Calu3 (cell line): ENCODE results near the gene IFIH1. TPM values are rescaled to one million over a fixed set of nuclear protein-coding genes. Genes with fewer than 3 reads are reported as not detected.

Experiments used
- BruUV-seq: library from RNA; stranded (reverse); fragments of 400-500 nt; replicated peaks from 2 replicates; lab custom pipeline; 2021; lab: Mats Ljungman, UMichigan
- CTCF ChIA-PET: fragments of 300-600 bp; sonication (Branson Sonifier 250); formaldehyde crosslinking; loops from one replicate; lab custom pipeline; 2022; ENCODE audit warnings: antibody characterized with exemption; lab: Charles Lee
- DNase-seq: peaks from one replicate; pipeline ENCODE4 v3.0.0; 2022
- H3K27ac Mint-ChIP-seq: one replicate; pipeline ENCODE4 v1.8.0; 2022; ENCODE audit warnings: mixed read lengths; ENCODE audit not compliant: unreplicated experiment
- H3K27me3 Mint-ChIP-seq: one replicate; pipeline ENCODE4 v1.8.0; 2022; ENCODE audit warnings: mixed read lengths; ENCODE audit not compliant: unreplicated experiment
- H3K36me3 Mint-ChIP-seq: one replicate; pipeline ENCODE4 v1.8.0; 2022; ENCODE audit warnings: mild to moderate bottlenecking, moderate library complexity, mixed read lengths; ENCODE audit not compliant: insufficient read depth, unreplicated experiment
- H3K4me1 Mint-ChIP-seq: one replicate; pipeline ENCODE4 v1.8.0; 2022; ENCODE audit warnings: mild to moderate bottlenecking, low read depth, mixed read lengths; ENCODE audit not compliant: unreplicated experiment
- H3K4me3 Mint-ChIP-seq: one replicate; pipeline ENCODE4 v1.8.0; 2022; ENCODE audit warnings: mild to moderate bottlenecking, low read depth, moderate library complexity, mixed read lengths; ENCODE audit not compliant: unreplicated experiment
- H3K9me3 Mint-ChIP-seq: one replicate; pipeline ENCODE4 v1.8.0; 2022; ENCODE audit warnings: low read depth, mixed read lengths; ENCODE audit not compliant: unreplicated experiment
- intact Hi-C: fragments of 100-400 bp; cut with micrococcal nuclease; formaldehyde crosslinking; loops from one replicate; pipeline ENCODE4 v1.10.0; 2022; ENCODE audit not compliant: unreplicated experiment
- total RNA-seq: library from RNA; stranded (reverse); gene quantifications from 2 replicates; pipeline ENCODE4 v1.2.3, GENCODE V29; 2022
- TF ChIP-seq, protein P1 (sequence below): fragments of 200-600 bp; IDR thresholded peaks from one replicate; pipeline ENCODE4 v1.8.0; 2022; ENCODE audit warnings: antibody characterized with exemption; ENCODE audit not compliant: unreplicated experiment

Gene IFIH1
- total RNA-seq, 1 experiment from 2014 or later, result 63.7 TPM

DNA sequence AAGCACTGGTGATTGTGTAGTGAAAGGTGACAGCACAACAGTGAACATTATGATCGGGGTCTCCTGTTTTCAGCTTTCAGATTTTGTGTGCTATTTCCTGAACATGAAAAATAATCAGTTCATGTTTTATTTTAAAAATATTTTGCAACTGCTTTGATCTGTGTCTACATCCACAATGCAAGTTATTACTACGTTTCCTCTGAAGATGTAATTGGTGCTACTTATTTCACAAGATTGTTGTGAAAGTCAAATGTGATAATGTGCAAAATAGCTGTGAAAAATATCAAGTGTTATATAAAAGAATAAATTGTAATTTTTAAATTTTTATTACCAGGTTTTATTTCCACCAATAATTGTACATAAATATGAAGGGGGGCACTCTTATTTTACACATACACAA lies 19.4 kb upstream of the IFIH1 start:
- CTCF ChIA-PET, result no interaction called here
- TF ChIP-seq, protein P1, sequence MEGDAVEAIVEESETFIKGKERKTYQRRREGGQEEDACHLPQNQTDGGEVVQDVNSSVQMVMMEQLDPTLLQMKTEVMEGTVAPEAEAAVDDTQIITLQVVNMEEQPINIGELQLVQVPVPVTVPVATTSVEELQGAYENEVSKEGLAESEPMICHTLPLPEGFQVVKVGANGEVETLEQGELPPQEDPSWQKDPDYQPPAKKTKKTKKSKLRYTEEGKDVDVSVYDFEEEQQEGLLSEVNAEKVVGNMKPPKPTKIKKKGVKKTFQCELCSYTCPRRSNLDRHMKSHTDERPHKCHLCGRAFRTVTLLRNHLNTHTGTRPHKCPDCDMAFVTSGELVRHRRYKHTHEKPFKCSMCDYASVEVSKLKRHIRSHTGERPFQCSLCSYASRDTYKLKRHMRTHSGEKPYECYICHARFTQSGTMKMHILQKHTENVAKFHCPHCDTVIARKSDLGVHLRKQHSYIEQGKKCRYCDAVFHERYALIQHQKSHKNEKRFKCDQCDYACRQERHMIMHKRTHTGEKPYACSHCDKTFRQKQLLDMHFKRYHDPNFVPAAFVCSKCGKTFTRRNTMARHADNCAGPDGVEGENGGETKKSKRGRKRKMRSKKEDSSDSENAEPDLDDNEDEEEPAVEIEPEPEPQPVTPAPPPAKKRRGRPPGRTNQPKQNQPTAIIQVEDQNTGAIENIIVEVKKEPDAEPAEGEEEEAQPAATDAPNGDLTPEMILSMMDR, result no peak
- no peaks in the 10 kb centered on the region for H3K9me3 Mint-ChIP-seq
- H3K4me3 Mint-ChIP-seq, result no peak overlapping the region
- no peaks in the 10 kb centered on the region for H3K36me3 Mint-ChIP-seq
- H3K4me1 Mint-ChIP-seq, result no peaks in the 10 kb centered on the region
- BruUV-seq, result no TSS peak
- intact Hi-C loops, result no loop called here
- H3K27ac Mint-ChIP-seq, result no peak overlapping the region
- no peaks in the 10 kb centered on the region for H3K27me3 Mint-ChIP-seq
- DNase-seq, result no peak

DNA sequence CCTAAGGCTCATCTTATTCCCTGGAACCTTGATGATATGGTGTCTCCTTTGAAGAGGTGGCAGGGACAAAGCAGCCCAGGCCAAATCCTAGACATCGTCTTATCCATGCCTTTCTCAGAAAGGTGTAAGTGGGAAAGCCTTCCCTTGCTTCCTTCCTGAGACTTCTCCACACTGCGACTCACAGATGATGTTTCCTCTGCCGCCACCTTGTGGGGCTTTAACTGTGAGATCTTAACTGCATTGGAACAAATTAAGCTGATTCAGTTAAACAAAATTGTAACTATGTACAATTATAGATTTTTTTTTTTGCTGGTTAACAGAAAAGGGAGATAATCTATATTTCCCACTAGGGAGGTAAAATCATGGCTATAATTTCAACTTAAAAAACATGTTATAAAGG lies 15.5 kb upstream of the IFIH1 start:
- BruUV-seq, result no TSS peak
- intact Hi-C loops, result no loop called here
- DNase-seq, result peak; percentile 52
- TF ChIP-seq, protein P1, result no peak
- CTCF ChIA-PET, result interaction anchor here (1.1 to 1.3 kb wide), 3 partner anchors 13 to 21 kb away, joined by 3 to 7 read pairs (median 3); partner anchors contain the start of gene IFIH1
- Mint-ChIP-seq H3K4me1 (no peaks in the 10 kb centered on the region), H3K9me3 (peaks cover under 1% of the 10 kb centered on the region), H3K4me3 (no peak overlapping the region), H3K27ac (no peak overlapping the region), H3K36me3 (no peaks in the 10 kb centered on the region), H3K27me3 (no peaks in the 10 kb centered on the region)

DNA sequence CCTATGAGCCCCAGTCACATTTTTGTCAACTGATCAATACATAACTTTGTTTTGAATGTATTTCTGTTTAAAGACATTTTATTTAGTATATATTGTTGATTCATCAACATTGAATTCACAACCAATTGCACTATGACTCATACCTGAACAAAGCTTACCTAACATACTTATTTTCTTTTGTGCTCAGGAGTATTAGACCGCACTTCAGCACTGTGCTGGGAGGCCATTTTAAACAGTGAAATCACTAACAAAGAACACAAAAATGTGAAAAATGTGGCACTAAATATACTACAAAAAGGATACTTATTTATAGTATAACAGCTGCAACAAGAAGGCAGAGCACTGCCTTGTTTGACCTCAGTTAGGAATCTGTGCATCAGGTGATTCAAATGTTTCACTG lies 12.4 kb upstream of the IFIH1 start:
- no TSS peak for BruUV-seq
- no peak for DNase-seq
- CTCF ChIA-PET, result no interaction called here
- intact Hi-C loops, result no loop called here
- TF ChIP-seq, protein P1, result no peak
- Mint-ChIP-seq H3K27me3 (no peaks in the 10 kb centered on the region), H3K27ac (no peak overlapping the region), H3K4me1 (no peaks in the 10 kb centered on the region), H3K36me3 (no peaks in the 10 kb centered on the region), H3K4me3 (no peak overlapping the region), H3K9me3 (peaks cover 2% of the 10 kb centered on the region)

DNA sequence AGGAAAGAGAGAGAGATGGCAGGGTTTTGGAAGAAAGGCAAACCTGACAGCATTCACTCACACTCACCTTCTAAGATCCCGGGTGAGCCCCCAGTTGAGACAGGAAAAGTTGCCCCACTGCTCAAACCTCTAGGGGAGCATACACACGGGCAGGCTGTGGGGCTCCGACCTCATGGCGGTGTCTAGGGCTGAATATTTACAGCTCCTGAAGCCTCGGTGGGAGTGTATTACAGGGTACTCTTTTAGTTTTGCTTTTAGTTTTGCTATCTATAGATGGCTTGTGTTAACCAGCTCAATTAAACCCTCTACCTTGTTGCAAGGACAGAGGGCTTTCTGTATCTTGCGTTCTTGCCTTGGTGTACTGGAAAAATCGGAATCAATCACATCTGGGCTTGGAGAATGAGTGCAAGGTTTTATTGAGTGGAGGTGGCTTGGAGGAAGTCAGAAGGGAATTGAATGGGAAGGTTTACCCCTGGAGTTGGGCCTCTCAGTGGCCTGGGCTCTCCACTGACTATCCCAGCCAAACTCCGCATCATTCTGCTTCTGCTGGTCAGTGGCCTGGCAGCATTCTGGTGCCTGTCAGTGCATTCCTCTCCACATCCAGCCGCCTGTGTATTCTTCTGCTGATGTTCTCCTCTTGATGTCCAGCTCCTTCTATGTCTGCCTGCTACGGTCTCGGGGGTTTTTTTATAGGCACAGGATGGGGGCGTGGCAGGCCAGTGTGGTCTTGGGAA lies 10.1 kb upstream of the IFIH1 start:
- Mint-ChIP-seq H3K4me3 (no peak overlapping the region), H3K27ac (no peak overlapping the region), H3K4me1 (no peaks in the 10 kb centered on the region), H3K36me3 (no peaks in the 10 kb centered on the region), H3K9me3 (peaks cover 2% of the 10 kb centered on the region), H3K27me3 (no peaks in the 10 kb centered on the region)
- intact Hi-C loops, result no loop called here
- TF ChIP-seq, protein P1, result no peak
- no TSS peak for BruUV-seq
- no peak for DNase-seq
- CTCF ChIA-PET, result interaction anchor here (1.0 kb wide), 1 partner anchor 10 kb away, joined by 3 read pairs; no protein-coding TSS in a partner anchor
